Skeletal muscle satellite cell (primary cell): ENCODE measurements around the gene DKK3.
A peak's percentile ranks its signal among the peaks of the same experiment; 100 is the strongest.

ENCODE experiments used
- H3K27me3 ChIP-seq: 2 replicates; pipeline ENCODE4 v1.7.0; 2013; ENCODE audit warnings: low read length; ENCODE audit not compliant: control insufficient read depth, insufficient read depth
- H3K36me3 ChIP-seq: 2 replicates; pipeline ENCODE4 v1.7.0; 2013; ENCODE audit warnings: mild to moderate bottlenecking, control low read depth, low read length; ENCODE audit not compliant: insufficient read depth
- H3K4me1 ChIP-seq: 2 replicates; pipeline ENCODE4 v1.7.0; 2013; ENCODE audit warnings: low read length; ENCODE audit not compliant: control insufficient read depth, insufficient read depth
- H3K4me2 ChIP-seq: 2 replicates; pipeline ENCODE4 v1.7.0; 2013; ENCODE audit warnings: mild to moderate bottlenecking, low read length
- H3K4me3 ChIP-seq: 2 replicates; pipeline ENCODE4 v1.7.0; 2013; ENCODE audit warnings: low read length
- H3K9ac ChIP-seq: 2 replicates; pipeline ENCODE4 v1.7.0; 2013; ENCODE audit warnings: mild to moderate bottlenecking, low read depth, low read length, moderate library complexity
- H3K9me3 ChIP-seq: replicated peaks from 2 replicates; pipeline ENCODE4 v1.7.0; 2013; ENCODE audit warnings: mild to moderate bottlenecking, control low read depth, low read length

DKK3 gene

DNA sequence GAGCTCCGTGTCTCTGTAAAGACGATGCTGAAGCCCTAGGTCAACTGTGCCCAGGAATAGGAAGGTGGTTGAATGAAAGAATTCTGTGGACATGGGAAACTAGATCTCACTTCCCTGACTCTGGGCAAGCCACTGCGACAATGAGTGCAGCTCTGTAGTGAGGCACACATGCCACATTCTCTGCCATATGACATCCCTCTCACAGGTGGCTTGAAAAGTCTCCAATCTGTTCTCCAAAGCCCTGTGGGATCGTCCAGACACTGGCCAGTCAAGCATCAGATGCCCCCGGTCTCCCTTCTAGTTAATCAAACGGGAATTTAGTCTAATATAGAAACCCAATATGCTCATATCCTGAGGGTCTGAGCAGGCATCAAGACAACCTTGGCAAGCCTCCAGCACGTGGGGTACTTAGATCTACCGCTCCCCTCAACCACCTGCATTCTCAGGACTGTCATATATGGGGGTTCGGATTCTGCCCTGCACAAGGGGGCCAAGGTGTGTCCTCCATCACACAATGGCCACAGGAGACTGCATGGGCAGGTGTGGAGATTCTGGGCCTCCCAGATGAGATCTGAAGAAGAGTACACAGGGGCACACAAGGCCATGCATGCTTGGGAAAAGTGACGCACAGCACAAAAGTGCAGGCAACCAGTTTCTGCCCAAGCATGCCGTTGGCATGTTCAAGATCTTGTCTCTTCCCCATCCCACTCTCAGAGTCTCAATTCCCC lies 11.9 kb downstream of the DKK3 start:
- no peak overlapping the region for H3K4me3 ChIP-seq
- H3K36me3 ChIP-seq: no peaks in the 10 kb centered on the region
- no peaks in the 10 kb centered on the region for H3K9me3 ChIP-seq
- peaks cover 39% of the 10 kb centered on the region for H3K4me1 ChIP-seq
- H3K4me2 ChIP-seq: no peak overlapping the region
- H3K27me3 ChIP-seq: no peaks in the 10 kb centered on the region
- no peak overlapping the region for H3K9ac ChIP-seq

DNA sequence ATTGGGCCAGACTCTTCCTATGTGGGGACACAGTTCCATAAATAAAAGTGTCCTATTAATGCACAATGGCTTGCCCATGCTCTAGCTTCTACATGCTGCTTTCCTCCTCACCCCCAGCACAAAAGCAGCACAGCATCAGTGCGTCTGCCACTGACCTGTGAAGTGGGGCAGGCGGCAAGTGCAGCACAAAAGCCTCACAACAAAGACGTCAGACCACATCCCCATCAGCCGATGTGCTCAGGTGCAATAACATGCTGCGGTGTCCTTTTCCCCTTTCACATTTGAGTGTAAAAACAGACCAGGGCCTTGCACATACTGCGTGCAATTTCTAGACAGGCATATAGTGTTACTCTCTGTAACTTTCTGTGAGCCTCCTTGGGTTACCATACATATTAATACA lies 12.8 kb downstream of the DKK3 start:
- Histone ChIP-seq H3K4me1 (peaks cover 39% of the 10 kb centered on the region), H3K4me3 (no peak overlapping the region), H3K9ac (no peak overlapping the region), H3K36me3 (no peaks in the 10 kb centered on the region), H3K27me3 (no peaks in the 10 kb centered on the region), H3K9me3 (no peaks in the 10 kb centered on the region), H3K4me2 (no peak overlapping the region)

DNA sequence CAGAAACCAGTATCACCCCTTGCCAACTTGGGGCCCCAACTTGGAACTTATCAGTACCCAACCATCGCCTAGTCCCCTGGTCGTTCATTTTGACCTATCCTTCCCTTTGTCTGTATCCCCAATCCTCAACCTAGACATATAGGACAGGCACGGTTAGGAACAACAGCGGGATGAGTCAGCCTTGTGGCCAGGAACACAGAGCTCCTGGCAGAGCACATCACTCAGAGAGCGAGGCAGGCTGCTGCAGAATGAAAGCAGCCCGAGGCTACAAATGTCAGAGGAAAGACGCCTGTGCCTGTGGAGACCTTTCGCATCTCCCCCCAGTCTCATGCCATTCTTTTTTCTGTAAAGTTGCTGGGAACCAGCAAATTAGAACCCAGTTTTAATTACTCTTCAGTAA lies 14.6 kb downstream of the DKK3 start:
- no peaks in the 10 kb centered on the region for H3K36me3 ChIP-seq
- H3K9me3 ChIP-seq: no peaks in the 10 kb centered on the region
- H3K4me2 ChIP-seq: peak overlapping the region; percentile 60
- H3K4me3 ChIP-seq: no peak overlapping the region
- H3K9ac ChIP-seq: peak overlapping the region; percentile 25
- peaks cover 41% of the 10 kb centered on the region for H3K4me1 ChIP-seq
- no peaks in the 10 kb centered on the region for H3K27me3 ChIP-seq

DNA sequence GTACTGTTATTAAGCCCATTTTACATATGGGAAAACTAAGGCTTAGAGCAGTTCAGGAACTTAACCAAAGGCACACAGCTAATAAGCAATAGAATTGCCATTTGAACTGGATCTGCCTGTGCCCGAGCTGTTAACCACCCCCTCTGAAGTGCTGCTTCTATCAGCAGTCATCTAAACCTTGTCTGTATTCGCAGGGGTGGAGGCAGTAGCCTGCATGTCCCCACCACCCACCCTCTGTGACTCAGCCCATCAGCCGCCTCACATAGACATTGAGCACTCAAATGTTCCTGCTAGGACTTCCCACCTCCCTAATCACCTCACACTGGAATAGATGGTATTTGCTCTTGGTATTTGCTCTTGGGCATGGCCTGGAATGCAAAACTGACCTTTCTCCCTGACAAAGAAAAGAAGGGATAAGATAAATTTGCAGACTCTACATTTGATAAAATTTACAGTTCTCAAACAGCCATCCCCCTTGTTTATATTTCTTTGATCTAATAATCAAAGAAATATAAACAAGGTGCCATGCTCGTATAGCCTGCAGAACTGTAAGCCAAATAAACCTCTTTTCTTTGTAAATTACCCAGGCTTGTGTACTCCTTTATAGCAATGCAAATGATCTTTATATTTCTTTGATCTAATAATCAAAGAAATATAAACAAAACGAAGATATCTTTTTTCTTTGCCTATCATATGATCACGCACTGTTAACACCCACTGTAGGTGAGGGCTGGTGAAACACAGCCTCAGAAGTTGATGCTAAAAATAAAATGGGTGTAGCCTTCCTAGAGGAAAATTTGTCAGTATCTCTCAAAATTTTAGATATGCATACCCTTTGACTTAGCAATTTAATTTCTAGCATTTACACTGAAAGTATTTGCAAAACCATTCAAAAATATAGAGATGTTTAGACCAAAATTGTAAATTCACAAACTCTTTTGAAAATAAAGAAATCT lies 15.9 kb downstream of the DKK3 start:
- Histone ChIP-seq H3K27me3 (no peaks in the 10 kb centered on the region), H3K4me2 (peak overlapping the region; percentile 15), H3K36me3 (no peaks in the 10 kb centered on the region), H3K9ac (no peak overlapping the region), H3K4me3 (no peak overlapping the region), H3K9me3 (no peaks in the 10 kb centered on the region), H3K4me1 (peaks cover 42% of the 10 kb centered on the region)

DNA sequence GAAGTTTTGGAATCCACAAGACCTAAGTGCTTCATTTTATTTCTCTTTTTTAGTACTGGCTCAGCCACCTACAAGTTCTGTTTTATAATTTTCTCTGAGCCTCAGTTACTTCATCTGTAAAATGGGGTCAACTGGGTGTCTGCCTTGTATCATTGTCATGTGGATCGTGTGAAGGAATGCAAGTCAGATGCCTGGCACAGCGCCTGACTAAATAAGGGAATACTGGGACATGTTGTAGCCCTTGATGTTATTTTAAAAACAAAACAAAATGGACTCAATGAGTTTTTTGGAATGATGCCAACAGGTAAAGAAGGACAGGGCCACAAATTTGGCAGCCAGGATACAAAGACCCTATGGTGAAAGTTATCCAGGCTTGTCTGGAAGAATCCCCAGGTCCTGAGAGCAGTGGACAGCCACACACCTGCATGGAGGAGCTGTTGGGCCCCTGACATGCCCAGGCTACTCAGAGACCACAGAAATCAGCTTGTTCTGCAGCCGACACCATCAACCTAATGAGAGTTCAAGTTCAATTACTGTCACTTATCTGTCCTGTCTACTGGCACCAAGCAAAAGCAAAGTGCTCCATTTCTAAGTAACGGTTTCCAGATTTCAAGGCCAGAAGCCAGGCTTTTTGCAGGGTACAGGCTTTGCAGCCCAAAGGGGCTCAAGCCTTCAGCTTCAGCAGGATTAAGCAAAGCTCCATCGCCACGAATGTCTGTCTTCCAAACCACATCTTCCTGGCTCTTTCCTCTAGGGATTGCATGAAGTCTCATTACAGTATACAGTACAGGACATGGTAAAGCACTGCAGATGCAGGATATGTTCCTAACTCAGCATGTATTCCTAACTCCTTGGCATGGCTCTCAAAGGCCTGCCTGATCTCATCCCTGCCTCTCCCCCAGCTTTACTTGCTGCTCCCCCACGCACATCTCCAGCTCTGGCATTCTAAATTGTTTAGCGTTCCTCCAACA lies 18.4 kb downstream of the DKK3 start:
- Histone ChIP-seq H3K4me1 (peaks cover 59% of the 10 kb centered on the region), H3K9ac (no peak overlapping the region), H3K9me3 (no peaks in the 10 kb centered on the region), H3K4me2 (no peak overlapping the region), H3K4me3 (no peak overlapping the region), H3K36me3 (no peaks in the 10 kb centered on the region), H3K27me3 (no peaks in the 10 kb centered on the region)

DNA sequence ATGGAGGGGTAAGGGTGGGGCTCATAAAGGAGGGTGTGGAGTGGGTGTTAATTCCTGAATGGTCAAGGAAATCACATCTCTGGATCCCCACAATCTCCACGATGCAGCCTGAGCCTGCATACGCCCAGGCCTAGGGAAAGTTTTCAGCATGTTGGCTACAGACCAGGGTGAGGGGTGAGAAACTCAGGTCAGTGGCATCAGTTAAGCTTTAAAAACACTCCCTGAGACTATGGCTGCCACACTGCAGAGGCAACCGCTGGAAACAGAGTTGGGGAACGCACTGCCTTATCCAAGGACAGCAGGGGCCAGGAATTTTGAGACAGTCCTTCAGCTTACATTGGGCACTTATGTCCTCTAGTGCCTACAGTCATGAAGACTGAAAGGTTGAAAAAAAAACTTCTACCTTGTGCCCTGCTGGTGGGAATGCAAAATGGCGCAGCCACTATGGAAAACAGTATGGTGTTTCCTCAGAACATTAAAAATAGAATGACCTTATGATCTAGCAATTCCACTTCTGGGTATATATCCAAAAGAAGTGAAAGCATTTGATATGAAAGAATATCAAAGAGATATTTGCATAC lies 19.7 kb downstream of the DKK3 start:
- H3K4me3 ChIP-seq: no peak overlapping the region
- no peaks in the 10 kb centered on the region for H3K36me3 ChIP-seq
- H3K9me3 ChIP-seq: no peaks in the 10 kb centered on the region
- no peaks in the 10 kb centered on the region for H3K27me3 ChIP-seq
- H3K4me1 ChIP-seq: peaks cover 53% of the 10 kb centered on the region
- peak overlapping the region; percentile 14 for H3K4me2 ChIP-seq
- peak overlapping the region; percentile 52 for H3K9ac ChIP-seq

DNA sequence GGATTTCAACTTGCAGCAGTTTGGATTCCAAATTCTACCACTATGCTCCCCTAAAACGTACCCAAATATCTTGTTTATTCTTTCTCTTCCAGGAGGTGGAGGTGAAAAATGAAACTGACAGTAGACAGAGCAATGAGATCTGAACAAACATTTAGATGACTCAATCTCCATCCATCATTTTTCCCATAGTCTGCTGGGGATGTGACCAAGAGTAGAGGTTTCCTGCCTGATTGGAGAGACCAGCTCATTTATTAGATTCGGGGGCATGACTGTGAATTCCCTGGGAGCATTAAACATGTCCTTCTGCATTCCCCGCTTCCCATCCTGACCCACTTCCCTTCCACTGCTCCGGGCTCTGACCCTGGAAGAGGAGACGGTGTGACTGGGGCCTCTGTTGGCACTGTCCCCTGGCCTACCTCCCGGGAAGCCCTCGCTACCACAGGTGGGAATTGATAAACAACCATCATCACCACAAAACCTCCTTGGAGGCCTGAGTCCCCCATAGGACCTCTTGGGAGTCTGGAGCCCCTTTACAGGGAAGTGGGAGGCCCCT lies 20.3 kb downstream of the DKK3 start:
- peak overlapping the region; percentile 23 for H3K4me3 ChIP-seq
- H3K9ac ChIP-seq: peak overlapping the region; percentile 52
- H3K9me3 ChIP-seq: no peaks in the 10 kb centered on the region
- peak overlapping the region; percentile 62 for H3K4me2 ChIP-seq
- H3K36me3 ChIP-seq: no peaks in the 10 kb centered on the region
- H3K4me1 ChIP-seq: peaks cover 54% of the 10 kb centered on the region
- H3K27me3 ChIP-seq: no peaks in the 10 kb centered on the region

DNA sequence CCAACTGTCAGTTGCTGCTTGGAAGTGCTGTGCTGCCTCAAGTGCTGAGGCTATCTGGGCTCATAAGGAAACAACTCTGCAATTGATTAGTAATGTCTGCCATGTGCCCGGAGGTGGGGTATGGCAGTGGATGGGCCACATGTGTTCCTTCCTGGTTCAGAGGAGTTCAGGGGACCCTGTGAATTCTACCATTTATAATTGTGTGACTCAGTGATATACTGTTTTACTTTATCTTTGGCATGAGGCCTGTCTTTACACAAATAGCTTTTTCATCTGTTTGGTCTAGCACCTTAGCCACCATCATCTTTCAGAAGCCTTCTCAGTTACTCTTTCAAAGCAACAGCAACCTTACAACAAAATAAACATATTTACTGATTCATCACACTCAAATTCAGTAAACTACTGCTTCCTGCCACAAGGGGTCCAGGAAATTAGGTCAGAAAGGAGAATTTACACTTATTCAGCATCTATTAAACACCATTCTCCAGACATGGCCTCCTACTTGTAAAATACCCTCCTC lies 20.9 kb downstream of the DKK3 start:
- no peaks in the 10 kb centered on the region for H3K27me3 ChIP-seq

DNA sequence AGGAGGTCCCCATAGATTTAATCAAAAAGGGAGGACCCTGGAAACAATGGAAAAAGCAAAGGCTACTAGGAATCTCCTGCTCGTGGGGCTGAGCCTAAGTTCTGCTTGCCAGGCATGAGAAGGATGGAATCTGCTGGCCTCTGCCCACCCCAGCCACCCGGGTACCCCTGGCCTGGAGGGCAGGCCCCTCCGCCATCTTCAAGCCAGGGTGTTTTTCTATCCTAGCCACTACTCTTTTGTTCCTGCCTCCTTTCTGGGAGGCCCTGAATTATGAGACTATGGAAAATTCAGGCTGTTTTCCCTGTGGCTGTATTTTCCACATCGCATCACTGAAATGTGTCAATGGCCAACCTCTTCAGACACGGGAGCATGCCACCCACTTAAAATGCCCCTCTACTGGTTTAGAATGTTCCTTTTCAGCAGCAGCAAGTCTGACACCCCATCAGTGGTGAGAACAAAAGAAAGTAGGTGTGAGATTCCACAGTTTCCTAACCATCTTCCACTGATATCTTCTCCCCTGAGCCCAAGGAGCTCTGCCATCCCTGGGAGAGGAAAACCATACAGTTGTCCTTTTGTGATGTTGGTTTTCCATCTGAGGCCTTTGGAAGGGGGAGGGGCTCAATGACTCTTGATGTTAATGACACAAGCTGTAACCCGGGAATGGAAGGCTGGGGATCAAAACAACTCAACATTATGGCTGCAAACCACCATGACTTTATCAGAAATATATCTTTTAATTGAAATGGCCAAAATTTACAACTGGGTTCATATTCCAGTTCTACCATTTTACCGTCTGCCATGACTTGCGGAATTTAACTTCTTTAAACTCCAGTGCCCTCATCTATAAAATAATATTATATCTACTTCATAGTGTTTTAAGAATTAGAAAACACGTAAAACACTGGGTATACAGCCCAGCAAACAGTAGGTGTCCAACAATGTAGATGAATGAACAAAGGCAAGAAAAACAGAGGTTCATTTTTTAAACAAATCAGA lies 22.2 kb downstream of the DKK3 start:
- no peaks in the 10 kb centered on the region for H3K36me3 ChIP-seq

More for the DNA sequence above, 20.9 kb downstream of the DKK3 start:
- Histone ChIP-seq H3K9me3 (no peaks in the 10 kb centered on the region), H3K4me1 (peaks cover 57% of the 10 kb centered on the region), H3K4me2 (peak overlapping the region; percentile 62), H3K9ac (peak overlapping the region; percentile 52), H3K4me3 (peak overlapping the region; percentile 23), H3K36me3 (no peaks in the 10 kb centered on the region)

More for the DNA sequence above, 22.2 kb downstream of the DKK3 start:
- Histone ChIP-seq H3K4me3 (no peak overlapping the region), H3K9ac (peak overlapping the region; percentile 29), H3K4me2 (no peak overlapping the region), H3K27me3 (no peaks in the 10 kb centered on the region), H3K9me3 (no peaks in the 10 kb centered on the region), H3K4me1 (peaks cover 55% of the 10 kb centered on the region)
